Measurements from ENCODE around the gene GRM3.

GRCh38 chr7:86833360-86833759 lies 189.7 kb downstream of the GRM3 start:
- TF ChIP-seq YY1 (IDR thresholded peaks at IDR 0.05; ENCODE audit: insufficient read depth, insufficient read length) (no peak), ZNF274 (IDR thresholded peaks at IDR 0.05; ENCODE audit: low read depth, low read length) (no peak)

Data from NT2/D1 (cell line).